Ovary (tissue), 3 donors: ENCODE results near the gene NHS.

Experiments
- EP300 ChIP-seq: sonication (generic); formaldehyde crosslinking; IDR thresholded peaks from one replicate; pipeline ENCODE4 v1.6.1; 2017; ENCODE audit warnings: antibody characterized with exemption
- POLR2A ChIP-seq: fragments of 450-650 bp; IDR thresholded peaks from one replicate; pipeline ENCODE4 v1.6.1; 2017; ENCODE audit warnings: antibody characterized with exemption, mild to moderate bottlenecking, moderate library complexity
- TF ChIP-seq, protein P1 (sequence below), 3 donors: fragments of 450-650 bp in 2 of 3; fragments of 200-600 bp in 1 of 3; IDR thresholded peaks; one replicate each; pipeline versions ENCODE4 v1.5.1 to v1.8.0; 2016 to 2022; ENCODE audit warnings: antibody characterized with exemption in 3 of 3, mild to moderate bottlenecking in 1 of 3
- donor health status: DM: no; HTN: no; CAD: no.

DNA sequence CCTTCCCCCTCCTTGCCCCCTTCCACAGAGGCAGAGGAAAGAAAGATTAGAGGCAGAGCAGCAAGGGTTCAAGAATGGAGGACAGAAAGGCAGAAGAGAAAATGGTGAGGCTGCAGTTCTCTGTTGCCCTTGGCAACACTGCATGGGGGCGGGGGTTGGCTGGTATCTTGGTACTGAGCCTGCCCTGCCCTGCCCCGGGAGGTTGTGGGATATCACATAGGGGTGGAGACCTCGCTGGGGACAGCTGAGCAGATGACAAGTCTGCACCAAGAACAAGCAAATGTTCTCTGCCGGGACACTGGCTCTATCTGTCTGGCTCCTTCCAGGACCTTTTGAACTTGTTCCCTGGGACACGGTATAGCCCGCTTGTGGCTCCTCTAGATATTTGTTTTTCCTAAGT, 39.8 kb downstream of the NHS start:
- TF ChIP-seq, protein P1, sequence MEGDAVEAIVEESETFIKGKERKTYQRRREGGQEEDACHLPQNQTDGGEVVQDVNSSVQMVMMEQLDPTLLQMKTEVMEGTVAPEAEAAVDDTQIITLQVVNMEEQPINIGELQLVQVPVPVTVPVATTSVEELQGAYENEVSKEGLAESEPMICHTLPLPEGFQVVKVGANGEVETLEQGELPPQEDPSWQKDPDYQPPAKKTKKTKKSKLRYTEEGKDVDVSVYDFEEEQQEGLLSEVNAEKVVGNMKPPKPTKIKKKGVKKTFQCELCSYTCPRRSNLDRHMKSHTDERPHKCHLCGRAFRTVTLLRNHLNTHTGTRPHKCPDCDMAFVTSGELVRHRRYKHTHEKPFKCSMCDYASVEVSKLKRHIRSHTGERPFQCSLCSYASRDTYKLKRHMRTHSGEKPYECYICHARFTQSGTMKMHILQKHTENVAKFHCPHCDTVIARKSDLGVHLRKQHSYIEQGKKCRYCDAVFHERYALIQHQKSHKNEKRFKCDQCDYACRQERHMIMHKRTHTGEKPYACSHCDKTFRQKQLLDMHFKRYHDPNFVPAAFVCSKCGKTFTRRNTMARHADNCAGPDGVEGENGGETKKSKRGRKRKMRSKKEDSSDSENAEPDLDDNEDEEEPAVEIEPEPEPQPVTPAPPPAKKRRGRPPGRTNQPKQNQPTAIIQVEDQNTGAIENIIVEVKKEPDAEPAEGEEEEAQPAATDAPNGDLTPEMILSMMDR (IDR thresholded peaks at IDR 0.05): no peak
- TF ChIP-seq EP300: no peak
- TF ChIP-seq POLR2A: no peak
